HL-60 (cell line): ENCODE results near the gene POP4.

Source experiments
- DNase-seq, 2 experiments: peaks; one replicate each; pipeline ENCODE4 v3.0.0-alpha.2; 2010 to 2020; ENCODE audit warnings: low read depth in 1 of 2, low spot score in 1 of 2
- H3K27ac ChIP-seq: fragments of 250-450 bp; sonication (Bioruptor Pico); replicated peaks from 2 replicates; pipeline ENCODE4 v1.5.1; 2020; ENCODE audit warnings: mild to moderate bottlenecking, moderate library complexity
- H3K27me3 ChIP-seq: fragments of 250-450 bp; sonication (Bioruptor Pico); 2 replicates; pipeline ENCODE4 v1.5.1; 2021; ENCODE audit warnings: mild to moderate bottlenecking, moderate library complexity; ENCODE audit not compliant: insufficient read depth, poor library complexity, severe bottlenecking
- H3K4me3 ChIP-seq: replicated peaks from 2 replicates; pipeline ENCODE4 v1.5.1; 2011; ENCODE audit warnings: mild to moderate bottlenecking, control low read depth, low read length; ENCODE audit not compliant: insufficient read depth
- CTCF ChIP-seq: IDR thresholded peaks from one replicate; pipeline ENCODE4 v1.5.1; 2011; ENCODE audit warnings: low read length, control low read depth, inconsistent platforms; ENCODE audit not compliant: insufficient read depth
- GABPA ChIP-seq: IDR thresholded peaks from 2 replicates; pipeline ENCODE4 v1.6.1; 2012; ENCODE audit warnings: low read depth
- POLR2AphosphoS5 ChIP-seq: IDR thresholded peaks from 2 replicates; pipeline ENCODE4 v1.6.1; 2012; ENCODE audit warnings: low read depth
- REST ChIP-seq: IDR thresholded peaks from 2 replicates; pipeline ENCODE4 v1.6.1; 2012; ENCODE audit warnings: low read depth; ENCODE audit not compliant: insufficient replicate concordance
- SPI1 ChIP-seq: IDR thresholded peaks from 2 replicates; pipeline ENCODE4 v1.6.1; 2012; ENCODE audit warnings: low read depth, mild to moderate bottlenecking, borderline replicate concordance

Gene POP4

GRCh38 chr19:29567366-29567915 is 38.6 kb upstream of the POP4 start:
- no peak for DNase-seq
- no peak for TF ChIP-seq CTCF
- TF ChIP-seq SPI1: no peak
- no peak for TF ChIP-seq GABPA
- TF ChIP-seq POLR2AphosphoS5: no peak
- TF ChIP-seq REST: no peak
- Histone ChIP-seq H3K27me3 (no peaks in the 10 kb centered on the region), H3K27ac (no peak overlapping the region), H3K4me3 (no peak overlapping the region)

DNA sequence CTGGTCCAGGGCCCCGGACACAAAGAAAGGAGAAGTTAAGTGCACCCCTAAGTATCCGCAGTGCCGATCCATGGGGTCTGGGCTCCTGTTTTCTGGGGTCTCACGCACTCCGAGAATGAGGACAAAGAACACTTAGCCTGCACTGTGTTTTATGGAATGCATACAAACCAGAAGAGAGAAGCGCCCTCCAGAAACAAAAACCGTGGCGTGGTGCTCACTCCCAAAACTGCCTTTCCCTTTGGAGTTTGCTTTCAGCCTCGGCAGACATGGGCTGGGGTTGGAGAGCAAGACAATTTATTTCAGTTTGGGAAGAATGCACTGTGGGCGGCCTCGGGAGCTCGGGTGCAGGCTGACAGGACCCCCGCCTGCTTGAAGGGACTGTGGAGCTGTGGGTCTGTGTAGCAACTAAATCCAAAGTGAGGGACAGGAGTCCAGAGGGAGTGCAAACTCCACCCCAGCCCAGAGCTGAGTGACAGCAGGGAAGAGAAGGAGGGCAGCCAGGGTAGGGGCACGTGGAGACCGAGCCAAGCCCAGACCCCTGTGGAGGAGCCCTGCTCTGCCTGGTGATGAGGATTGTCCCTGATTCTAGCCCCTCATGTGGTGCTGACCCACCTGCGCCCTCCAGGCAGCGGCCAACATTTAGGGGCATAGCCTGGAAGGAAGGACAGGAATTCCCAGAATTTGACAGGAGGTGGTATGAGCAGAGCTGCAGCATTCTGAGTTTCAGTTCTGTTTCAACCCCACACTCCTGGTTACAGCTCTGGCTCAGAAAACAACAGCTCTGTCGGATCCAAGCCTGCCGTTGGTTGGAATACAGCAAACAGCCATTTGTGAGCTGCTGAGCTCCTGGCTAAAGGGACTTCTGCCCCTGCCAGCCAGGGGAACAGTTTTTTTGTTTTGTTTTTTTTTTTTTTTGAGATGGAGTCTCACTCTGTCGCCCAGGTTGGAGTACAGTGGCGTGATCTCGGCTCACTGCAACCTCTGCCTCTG is 37.8 kb upstream of the POP4 start:
- no peaks in the 10 kb centered on the region for H3K27me3 ChIP-seq
- H3K27ac ChIP-seq: no peak overlapping the region
- TF ChIP-seq POLR2AphosphoS5: no peak
- no peak for TF ChIP-seq SPI1
- TF ChIP-seq REST: no peak
- TF ChIP-seq GABPA: no peak
- TF ChIP-seq CTCF: no peak
- no peak for DNase-seq
- no peak overlapping the region for H3K4me3 ChIP-seq

- no peaks in the 10 kb centered on the region for H3K27me3 ChIP-seq
- no peak for DNase-seq
- no peak for TF ChIP-seq GABPA
- TF ChIP-seq SPI1: no peak
- TF ChIP-seq REST: no peak
- no peak for TF ChIP-seq CTCF
- TF ChIP-seq POLR2AphosphoS5: no peak
- no peak overlapping the region for H3K27ac ChIP-seq
- no peak overlapping the region for H3K4me3 ChIP-seq
These were observed 36.8 kb upstream of the POP4 start for GRCh38 chr19:29569038-29569911.
